Liver (tissue), 3 donors: ENCODE results near the gene IQSEC3.
A peak's percentile ranks its signal among the peaks of the same experiment; 100 is the strongest.

Source experiments
- CTCF ChIP-seq: fragments of 150-350 bp; IDR thresholded peaks from 2 replicates; pipeline ENCODE4 v1.5.1; 2017; ENCODE audit warnings: improper control_type of control experiment, low read depth, low read length; ENCODE audit not compliant: missing input control
- EGR1 ChIP-seq, 2 donors: IDR thresholded peaks; 2 replicates each; pipeline ENCODE4 v1.6.1; 2016 to 2018; ENCODE audit warnings: antibody characterized with exemption in 2 of 2, low read depth in 2 of 2
- MAX ChIP-seq: IDR thresholded peaks from 2 replicates; pipeline ENCODE4 v1.6.1; 2016; ENCODE audit warnings: antibody characterized with exemption
- RAD21 ChIP-seq, 2 donors: IDR thresholded peaks; 2 replicates each; pipeline ENCODE4 v1.6.1; 2016; ENCODE audit warnings: antibody characterized with exemption in 2 of 2, mild to moderate bottlenecking in 2 of 2
- TAF1 ChIP-seq: conservative IDR thresholded peaks from 2 replicates; pipeline ENCODE4 v1.6.1; 2016; ENCODE audit warnings: antibody characterized with exemption, mild to moderate bottlenecking
- donor health status: healthy.
- donor health status: healthy.

GRCh38 chr12:153080-153746, 86.6 kb downstream of the IQSEC3 start:
- TF ChIP-seq MAX, result no peak
- peak; percentile 66 for TF ChIP-seq CTCF
- TF ChIP-seq TAF1, result no peak
- peak; percentile 83 to 85 for TF ChIP-seq RAD21 (IDR thresholded peaks at IDR 0.05)
- no peak for TF ChIP-seq EGR1 (IDR thresholded peaks at IDR 0.05; ENCODE audit: low read depth in 2 of 2)
